ENCODE data around the gene SLC6A9.

SLC6A9 gene

GRCh38 chr1:43974443-43975248 lies 56.6 kb downstream of the SLC6A9 start, which contains the start of gene ATP6V0B:
TSS of gene ATP6V0B (plus strand) at chr1:43974960. CDS start at chr1:43975041, 81 bp downstream.
- in situ Hi-C loops (cut with HindIII; ENCODE audit: low sequenced_read_pairs), result loop anchor here (5.0 kb wide), 1 partner anchor 207 kb away; no protein-coding TSS in a partner anchor

- in situ Hi-C loops (cut with HindIII; ENCODE audit: low sequenced_read_pairs), result loop anchor here (5.0 kb wide), 1 partner anchor 207 kb away; no protein-coding TSS in a partner anchor
Measured at GRCh38 chr1:43973981-43974442, 57.2 kb downstream of the SLC6A9 start.

GRCh38 chr1:43971336-43971980 lies 59.8 kb downstream of the SLC6A9 start:
- in situ Hi-C loops (cut with HindIII; ENCODE audit: low sequenced_read_pairs), result loop anchor here (5.0 kb wide), 1 partner anchor 204 kb away; no protein-coding TSS in a partner anchor

GRCh38 chr1:43970911-43971310 lies 60.4 kb downstream of the SLC6A9 start:
- in situ Hi-C loops (cut with HindIII; ENCODE audit: low sequenced_read_pairs), result loop anchor here (5.0 kb wide), 1 partner anchor 204 kb away; no protein-coding TSS in a partner anchor

- in situ Hi-C loops (cut with HindIII; ENCODE audit: low sequenced_read_pairs), result loop anchor here (5.0 kb wide), 1 partner anchor 203 kb away; no protein-coding TSS in a partner anchor
Measured at GRCh38 chr1:43970502-43970901, 60.8 kb downstream of the SLC6A9 start.

GRCh38 chr1:43969746-43970466 lies 61.4 kb downstream of the SLC6A9 start, which contains the start of gene DPH2:
TSS of gene DPH2 (plus strand) at chr1:43970010. CDS start at chr1:43970176, 166 bp downstream.
- in situ Hi-C loops (cut with HindIII; ENCODE audit: low sequenced_read_pairs), result loop anchor here (5.0 kb wide), 1 partner anchor 203 kb away; no protein-coding TSS in a partner anchor

GRCh38 chr1:43969416-43969745 lies 61.9 kb downstream of the SLC6A9 start:
- in situ Hi-C loops (cut with HindIII; ENCODE audit: low sequenced_read_pairs), result no loop called here

GRCh38 chr1:43968348-43968948 lies 62.8 kb downstream of the SLC6A9 start:
- in situ Hi-C loops (cut with HindIII; ENCODE audit: low sequenced_read_pairs), result no loop called here

- in situ Hi-C loops (cut with HindIII; ENCODE audit: low sequenced_read_pairs), result no loop called here
Measured at GRCh38 chr1:43965316-43965715, 65.9 kb downstream of the SLC6A9 start.

- in situ Hi-C loops (cut with HindIII; ENCODE audit: low sequenced_read_pairs), result no loop called here
Measured at GRCh38 chr1:43963890-43964289, 67.4 kb downstream of the SLC6A9 start.

- in situ Hi-C loops (cut with HindIII; ENCODE audit: low sequenced_read_pairs), result no loop called here
Measured at GRCh38 chr1:43963006-43963405, 68.3 kb downstream of the SLC6A9 start.

GRCh38 chr1:43962324-43962723 lies 68.9 kb downstream of the SLC6A9 start:
- in situ Hi-C loops (cut with HindIII; ENCODE audit: low sequenced_read_pairs), result no loop called here

GRCh38 chr1:43961692-43962091 lies 69.6 kb downstream of the SLC6A9 start:
- in situ Hi-C loops (cut with HindIII; ENCODE audit: low sequenced_read_pairs), result no loop called here

GRCh38 chr1:43960798-43961197 lies 70.5 kb downstream of the SLC6A9 start:
- in situ Hi-C loops (cut with HindIII; ENCODE audit: low sequenced_read_pairs), result no loop called here

- in situ Hi-C loops (cut with HindIII; ENCODE audit: low sequenced_read_pairs), result no loop called here
Measured at GRCh38 chr1:43958351-43959255, 72.7 kb downstream of the SLC6A9 start.

- in situ Hi-C loops (cut with HindIII; ENCODE audit: low sequenced_read_pairs), result no loop called here
Measured at GRCh38 chr1:43957407-43958040, 73.7 kb downstream of the SLC6A9 start.

- in situ Hi-C loops (cut with HindIII; ENCODE audit: low sequenced_read_pairs), result no loop called here
Measured at GRCh38 chr1:43956234-43956633, 75.0 kb downstream of the SLC6A9 start.

GRCh38 chr1:43954036-43954435 lies 77.2 kb downstream of the SLC6A9 start:
- in situ Hi-C loops (cut with HindIII; ENCODE audit: low sequenced_read_pairs), result loop anchor here (5.0 kb wide), 1 partner anchor 192 kb away; no protein-coding TSS in a partner anchor

- in situ Hi-C loops (cut with HindIII; ENCODE audit: low sequenced_read_pairs), result loop anchor here (5.0 kb wide), 1 partner anchor 191 kb away; no protein-coding TSS in a partner anchor
Measured at GRCh38 chr1:43953361-43953760, 77.9 kb downstream of the SLC6A9 start.
